ENCODE measurements around the gene TNS1. TPM values are rescaled to one million over a fixed set of nuclear protein-coding genes. Genes with fewer than 3 reads are reported as not detected.

The TNS1 gene
- polyA plus RNA-seq, 3 donors = 0.26 to 1.6 (median 1.5) TPM

GRCh38 chr2:217966423-217967070, 36.2 kb downstream of the TNS1 start:
- H3K36me3 ChIP-seq (replicated peaks in 1 of 2; ENCODE audit: control insufficient read depth in 1 of 2, insufficient read depth in 2 of 2, low read length in 2 of 2) = no peaks in the 10 kb centered on the region
- H3K4me1 Mint-ChIP-seq = no peaks in the 10 kb centered on the region
- peaks cover 3% of the 10 kb centered on the region in 2 donors for H3K36me3 Mint-ChIP-seq
- H3K27me3 ChIP-seq (ENCODE audit: control insufficient read depth in 2 of 2, insufficient read depth in 2 of 2, low read length in 2 of 2) = no peaks in the 10 kb centered on the region
- H3K79me2 ChIP-seq (ENCODE audit: insufficient read depth, low read length) = no peaks in the 10 kb centered on the region
- no peak overlapping the region for H3K4me3 Mint-ChIP-seq
- H3K4me2 ChIP-seq (replicated peaks; ENCODE audit: extremely low read depth, low read length, poor library complexity, severe bottlenecking) = no peak overlapping the region
- H3K27ac ChIP-seq (ENCODE audit: low read depth in 1 of 2, low read length in 2 of 2) = no peak overlapping the region
- H3K9me3 Mint-ChIP-seq = peaks cover 0 to 4% (median 0%) of the 10 kb centered on the region in 7 donors
- DNase-seq = no peak
- no peaks in the 10 kb centered on the region for H3K4me1 ChIP-seq (ENCODE audit: control insufficient read depth in 1 of 2, insufficient read depth in 2 of 2, low read length in 2 of 2)
- intact Hi-C loops (cut with micrococcal nuclease) = no loop called here
- no peak overlapping the region for H3K27ac Mint-ChIP-seq
- H2AFZ ChIP-seq (ENCODE audit: insufficient read depth, low read depth, low read length, poor library complexity, severe bottlenecking) = no peak overlapping the region
- no peaks in the 10 kb centered on the region for H3K9me3 ChIP-seq (replicated peaks in 1 of 2; ENCODE audit: control insufficient read depth in 1 of 2, insufficient read depth in 1 of 2, low read length in 2 of 2)
- H3K4me3 ChIP-seq (replicated peaks in 1 of 3; ENCODE audit: low read depth in 2 of 3, low read length in 3 of 3) = no peak overlapping the region
- no peak overlapping the region for H3K9ac ChIP-seq (ENCODE audit: insufficient read depth, low read length, poor library complexity, severe bottlenecking)
- no peaks in the 10 kb centered on the region for H4K20me1 ChIP-seq (ENCODE audit: insufficient read depth, low read length)
- H3K27me3 Mint-ChIP-seq (ENCODE audit: low read depth in 3 of 3) = no peaks in the 10 kb centered on the region
- WGBS (ENCODE audit: insufficient coverage) = 74% methylated on average over 5 of the region's 10 CpGs
- TF ChIP-seq CTCF (IDR thresholded peaks at IDR 0.05) = no peak

- WGBS (ENCODE audit: insufficient coverage) = 82% methylated on average over 11 of the region's 21 CpGs
- no peak for DNase-seq
- peaks cover 0 to 3% of the 10 kb centered on the region in 2 donors for H3K36me3 Mint-ChIP-seq
Observed at GRCh38 chr2:217964275-217965161, 38.3 kb downstream of the TNS1 start.

More at GRCh38 chr2:217964275-217965161, 38.3 kb downstream of the TNS1 start:
- TF ChIP-seq CTCF (IDR thresholded peaks at IDR 0.05) = no peak
- Histone ChIP-seq H3K9me3 (replicated peaks in 1 of 2; ENCODE audit: control insufficient read depth in 1 of 2, insufficient read depth in 1 of 2, low read length in 2 of 2) (no peaks in the 10 kb centered on the region), H3K4me2 (replicated peaks; ENCODE audit: extremely low read depth, low read length, poor library complexity, severe bottlenecking) (no peak overlapping the region), H4K20me1 (ENCODE audit: insufficient read depth, low read length) (no peaks in the 10 kb centered on the region), H3K36me3 (replicated peaks in 1 of 2; ENCODE audit: control insufficient read depth in 1 of 2, insufficient read depth in 2 of 2, low read length in 2 of 2) (no peaks in the 10 kb centered on the region), H3K27ac (ENCODE audit: low read depth in 1 of 2, low read length in 2 of 2) (no peak overlapping the region), H3K79me2 (ENCODE audit: insufficient read depth, low read length) (no peaks in the 10 kb centered on the region), H3K4me1 (ENCODE audit: control insufficient read depth in 1 of 2, insufficient read depth in 2 of 2, low read length in 2 of 2) (no peaks in the 10 kb centered on the region), H2AFZ (ENCODE audit: insufficient read depth, low read depth, low read length, poor library complexity, severe bottlenecking) (no peak overlapping the region), H3K9ac (ENCODE audit: insufficient read depth, low read length, poor library complexity, severe bottlenecking) (no peak overlapping the region), H3K4me3 (replicated peaks in 1 of 3; ENCODE audit: low read depth in 2 of 3, low read length in 3 of 3) (no peak overlapping the region), H3K27me3 (ENCODE audit: control insufficient read depth in 2 of 2, insufficient read depth in 2 of 2, low read length in 2 of 2) (no peaks in the 10 kb centered on the region)
- peaks cover 0 to 2% (median 0%) of the 10 kb centered on the region in 3 donors for H3K27me3 Mint-ChIP-seq (ENCODE audit: low read depth in 3 of 3)
- intact Hi-C loops (cut with micrococcal nuclease) = no loop called here
- no peaks in the 10 kb centered on the region for H3K4me1 Mint-ChIP-seq
- H3K4me3 Mint-ChIP-seq = no peak overlapping the region
- H3K9me3 Mint-ChIP-seq = no peaks in the 10 kb centered on the region
- peak overlapping the region in 1 of 7 donors; percentile 18 for H3K27ac Mint-ChIP-seq

Data from CD14-positive monocyte (primary cell).